Thoracic aorta (tissue), 2 donors: ENCODE results near the gene SDSL. TPM values are rescaled to one million over a fixed set of nuclear protein-coding genes. Genes with fewer than 3 reads are reported as not detected.

Experiments used
- ATAC-seq: fragments of 150-250 bp; one replicate; pipeline ENCODE4 v1.8.0; 2017; ENCODE audit warnings: low read depth; ENCODE audit not compliant: insufficient number of reproducible peaks, low FRiP score
- DNase-seq: peaks from one replicate; pipeline ENCODE4 v3.0.0-alpha.2; 2020; ENCODE audit warnings: low spot score
- H3K27ac ChIP-seq, 2 donors: fragments of 200-600 bp; sonication (generic); 1 replicate in 1 of 2; 2 replicates in 1 of 2; pipeline ENCODE4 v1.5.1; 2016; ENCODE audit warnings: mild to moderate bottlenecking in 2 of 2, moderate library complexity in 2 of 2
- H3K27me3 ChIP-seq: fragments of 200-600 bp; sonication (generic); replicated peaks from 2 replicates; pipeline ENCODE4 v1.6.0; 2016; ENCODE audit warnings: mild to moderate bottlenecking; ENCODE audit not compliant: insufficient read depth
- H3K36me3 ChIP-seq: fragments of 200-600 bp; sonication (generic); one replicate; pipeline ENCODE4 v1.5.1; 2016
- H3K4me1 ChIP-seq, 2 donors: fragments of 200-600 bp; sonication (generic); 1 replicate in 1 of 2; 2 replicates in 1 of 2; pipeline versions ENCODE4 v1.5.1 to v1.6.0; 2016; ENCODE audit warnings: low read depth in 2 of 2, mild to moderate bottlenecking in 1 of 2; ENCODE audit not compliant: control insufficient read depth in 1 of 2
- H3K4me3 ChIP-seq: fragments of 200-600 bp; sonication (generic); 2 replicates; pipeline ENCODE4 v1.5.1; 2016; ENCODE audit warnings: mild to moderate bottlenecking
- H3K9me3 ChIP-seq: fragments of 200-600 bp; sonication (generic); 2 replicates; pipeline ENCODE4 v1.5.1; 2016
- total RNA-seq, 2 donors: library from RNA; depleted of rRNA; stranded (reverse); fragments of >200 nt; gene quantifications; one replicate each; pipeline versions ENCODE4 v1.1.0 to v1.2.3, GENCODE V29; 2016
- TF ChIP-seq, protein P1 (sequence below): fragments of 200-600 bp; sonication (generic); IDR thresholded peaks from one replicate; pipeline ENCODE4 v1.5.1; 2019; ENCODE audit warnings: antibody characterized with exemption

SDSL gene
- total RNA-seq, 2 donors from 2014 or later, result 3.5 to 9.0 TPM

DNA sequence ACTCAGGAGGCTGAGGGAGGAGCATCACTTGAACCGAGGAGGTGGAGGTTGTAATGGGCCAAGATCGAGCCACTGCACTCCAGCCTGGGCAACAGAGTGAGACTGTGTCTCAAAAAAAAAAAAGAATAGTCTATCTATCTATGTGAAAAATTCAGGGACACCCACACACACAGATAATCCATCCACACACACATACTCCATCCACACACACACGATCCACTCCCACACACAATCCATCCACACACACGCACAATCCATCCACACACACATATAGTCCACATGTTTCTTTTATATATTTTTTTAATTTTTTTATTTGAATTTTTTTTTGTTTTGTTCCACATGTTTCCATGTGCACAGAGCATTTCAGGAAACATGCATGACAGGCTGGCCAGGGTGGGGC, 21.8 kb upstream of the SDSL start:
- ATAC-seq (no peak), DNase-seq (no peak)
- H3K9me3 ChIP-seq, result no peaks in the 10 kb centered on the region
- no peaks in the 10 kb centered on the region for H3K36me3 ChIP-seq
- TF ChIP-seq, protein P1, sequence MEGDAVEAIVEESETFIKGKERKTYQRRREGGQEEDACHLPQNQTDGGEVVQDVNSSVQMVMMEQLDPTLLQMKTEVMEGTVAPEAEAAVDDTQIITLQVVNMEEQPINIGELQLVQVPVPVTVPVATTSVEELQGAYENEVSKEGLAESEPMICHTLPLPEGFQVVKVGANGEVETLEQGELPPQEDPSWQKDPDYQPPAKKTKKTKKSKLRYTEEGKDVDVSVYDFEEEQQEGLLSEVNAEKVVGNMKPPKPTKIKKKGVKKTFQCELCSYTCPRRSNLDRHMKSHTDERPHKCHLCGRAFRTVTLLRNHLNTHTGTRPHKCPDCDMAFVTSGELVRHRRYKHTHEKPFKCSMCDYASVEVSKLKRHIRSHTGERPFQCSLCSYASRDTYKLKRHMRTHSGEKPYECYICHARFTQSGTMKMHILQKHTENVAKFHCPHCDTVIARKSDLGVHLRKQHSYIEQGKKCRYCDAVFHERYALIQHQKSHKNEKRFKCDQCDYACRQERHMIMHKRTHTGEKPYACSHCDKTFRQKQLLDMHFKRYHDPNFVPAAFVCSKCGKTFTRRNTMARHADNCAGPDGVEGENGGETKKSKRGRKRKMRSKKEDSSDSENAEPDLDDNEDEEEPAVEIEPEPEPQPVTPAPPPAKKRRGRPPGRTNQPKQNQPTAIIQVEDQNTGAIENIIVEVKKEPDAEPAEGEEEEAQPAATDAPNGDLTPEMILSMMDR, result no peak
- H3K4me3 ChIP-seq, result no peak overlapping the region
- no peaks in the 10 kb centered on the region for H3K27me3 ChIP-seq
- no peak overlapping the region for H3K27ac ChIP-seq
- no peaks in the 10 kb centered on the region for H3K4me1 ChIP-seq

DNA sequence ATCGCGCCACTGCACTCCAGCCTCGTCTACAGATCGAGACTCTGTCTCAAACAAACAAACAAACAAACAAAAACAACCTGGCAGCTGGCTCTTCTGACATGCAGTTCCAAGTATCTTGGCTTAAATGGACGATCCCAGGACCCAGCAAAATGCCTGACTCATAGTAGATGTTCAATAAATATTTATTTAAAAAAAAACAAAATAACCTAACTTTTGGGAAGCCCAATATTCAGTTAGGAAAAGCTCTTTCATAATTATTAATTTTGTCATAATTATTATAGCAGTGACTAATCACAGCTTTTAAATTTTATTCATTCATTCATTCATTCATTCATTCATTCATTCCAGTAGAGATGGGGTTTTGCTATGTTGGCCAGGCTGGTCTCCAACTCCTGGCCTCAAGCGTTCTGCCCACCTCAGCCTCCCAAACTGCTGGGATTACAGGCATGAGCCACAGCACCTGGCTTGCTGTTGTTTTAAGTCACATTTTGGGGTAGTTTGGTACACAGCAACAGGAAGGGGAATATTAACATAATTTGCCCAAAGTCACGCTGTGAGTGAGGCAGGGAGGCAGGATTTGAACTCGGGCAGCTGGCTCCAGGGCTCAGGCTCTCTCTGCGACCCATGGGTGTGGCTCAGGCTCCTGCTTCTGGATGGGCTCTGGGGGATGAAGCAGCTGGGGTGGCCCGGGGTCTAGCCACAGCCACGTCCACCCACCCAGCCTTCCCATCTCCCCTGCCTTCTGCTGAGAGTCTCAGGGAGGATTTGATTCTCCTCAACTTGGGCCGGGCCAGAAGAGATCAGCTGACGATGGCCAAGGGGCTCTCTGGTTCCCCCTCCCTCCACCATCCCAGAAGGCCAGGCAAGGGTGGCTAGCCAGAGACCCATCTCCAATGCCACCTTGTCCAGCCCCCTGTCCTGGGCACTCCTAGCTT, 20.8 kb upstream of the SDSL start:
- TF ChIP-seq, protein P1, result no peak
- ATAC-seq, result no peak
- Histone ChIP-seq H3K9me3 (no peaks in the 10 kb centered on the region), H3K36me3 (no peaks in the 10 kb centered on the region), H3K27ac (no peak overlapping the region), H3K4me1 (no peaks in the 10 kb centered on the region), H3K27me3 (no peaks in the 10 kb centered on the region), H3K4me3 (no peak overlapping the region)
- DNase-seq, result no peak

DNA sequence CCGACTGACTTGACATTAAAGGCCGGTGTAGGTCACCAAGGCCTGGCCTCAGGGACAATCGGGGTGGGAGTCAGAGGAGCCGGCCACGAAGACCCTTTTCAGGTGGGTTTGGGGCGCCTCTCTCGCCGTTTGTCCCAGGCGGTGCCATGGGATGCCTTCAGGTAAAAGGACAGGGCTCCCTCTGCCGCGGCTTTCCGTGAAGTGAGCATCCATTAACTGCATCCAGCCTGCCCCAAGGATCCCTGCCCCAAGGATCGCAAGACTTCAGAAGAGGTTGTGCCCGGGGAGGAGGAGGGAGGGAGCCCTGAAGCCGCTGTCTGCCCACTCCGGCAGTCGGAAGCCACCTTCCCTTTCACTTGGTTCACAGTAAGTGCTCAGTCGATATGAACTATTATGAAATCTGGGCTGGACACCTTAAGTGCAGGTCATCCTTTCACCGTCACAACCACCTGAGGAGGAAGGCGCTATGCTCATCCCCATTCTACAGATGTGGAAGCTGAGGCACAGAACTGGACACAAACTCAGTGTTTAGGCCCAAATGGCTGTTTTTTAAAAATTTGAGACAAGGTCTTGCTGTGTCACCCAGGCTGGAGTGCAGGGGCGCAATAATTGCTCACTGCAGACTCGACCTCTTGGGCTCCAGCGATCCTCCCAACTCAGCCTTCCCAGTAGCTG, 19.5 kb upstream of the SDSL start:
- Histone ChIP-seq H3K36me3 (no peaks in the 10 kb centered on the region), H3K27ac (no peak overlapping the region), H3K27me3 (no peaks in the 10 kb centered on the region), H3K9me3 (no peaks in the 10 kb centered on the region), H3K4me3 (no peak overlapping the region), H3K4me1 (peaks cover 0 to 4% of the 10 kb centered on the region in 2 donors)
- ATAC-seq (no peak), DNase-seq (no peak)
- TF ChIP-seq, protein P1, result no peak

DNA sequence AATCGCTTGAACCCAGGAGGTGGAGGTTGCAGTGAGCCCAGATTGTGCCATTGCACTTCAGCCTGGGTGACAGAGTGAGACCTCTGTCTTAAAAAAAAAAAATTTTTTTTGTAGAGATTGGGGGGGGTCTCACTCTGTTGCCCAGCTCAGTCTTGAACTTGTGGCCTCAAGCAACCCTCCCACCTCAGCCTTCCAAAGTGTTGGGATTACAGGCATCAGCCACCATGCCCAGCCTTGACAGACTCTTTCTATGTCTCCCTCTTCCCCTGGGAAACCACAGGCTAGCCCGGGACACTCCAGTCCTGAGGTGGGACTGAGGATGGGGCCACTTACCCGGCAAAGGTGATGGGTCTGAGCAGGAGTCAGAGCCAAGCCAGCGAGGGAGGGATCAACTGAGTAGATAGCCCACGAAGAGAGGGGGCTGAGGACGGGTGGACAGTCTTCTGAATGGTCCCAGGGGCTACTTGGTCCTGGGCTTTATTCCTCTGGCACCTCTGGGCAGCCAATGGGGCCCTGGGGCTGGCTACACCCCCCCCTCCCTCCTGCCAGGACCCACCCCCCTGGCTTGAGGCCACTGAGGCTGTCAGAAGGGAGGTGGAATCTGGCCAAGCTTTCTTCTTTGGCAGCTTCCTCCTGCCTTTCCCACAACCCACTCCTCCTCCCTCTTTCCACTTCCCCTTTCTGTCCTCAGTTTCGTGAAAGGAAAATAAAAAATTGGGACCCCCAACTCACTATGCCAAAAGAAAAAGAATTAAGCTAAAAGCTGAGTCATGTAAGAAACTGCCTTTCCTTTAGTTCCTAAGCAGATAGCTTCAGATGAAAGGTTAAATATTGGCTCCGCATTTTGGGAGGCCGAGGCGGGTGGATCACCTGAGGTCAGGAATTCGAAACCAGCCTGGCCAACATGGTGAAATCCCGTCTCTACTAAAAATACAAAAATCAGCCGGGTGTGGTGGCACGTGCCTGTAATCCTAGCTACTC, 18.5 kb upstream of the SDSL start, which contains the start of gene SDS:
Gene SDS, minus strand, starts transcription at position 453 of the 981 bp plus-strand sequence. CDS start 4,179 bp downstream, outside the sequence.
- ATAC-seq, result no peak

More for the DNA sequence above, 18.5 kb upstream of the SDSL start, which contains the start of gene SDS:
- TF ChIP-seq, protein P1, result no peak
- no peak for DNase-seq
- H3K4me3 ChIP-seq, result peak within 1 kb of the TSS; percentile 32
- H3K27ac ChIP-seq, result no peak within 1 kb of the TSS
- no peaks in the 10 kb centered on the region for H3K27me3 ChIP-seq
- no peaks in the 10 kb centered on the region for H3K9me3 ChIP-seq
- H3K36me3 ChIP-seq, result no peaks in the 10 kb centered on the region
- peaks cover 0 to 12% of the 10 kb centered on the region in 2 donors for H3K4me1 ChIP-seq
